NCI-H1417 (cell line): ENCODE measurements around the gene GOLT1A.

Experiments
- DNase-seq, 3 experiments: peaks; one replicate each; lab custom pipeline; 2025; lab: John Stamatoyannopoulos, UW

Gene GOLT1A

DNA sequence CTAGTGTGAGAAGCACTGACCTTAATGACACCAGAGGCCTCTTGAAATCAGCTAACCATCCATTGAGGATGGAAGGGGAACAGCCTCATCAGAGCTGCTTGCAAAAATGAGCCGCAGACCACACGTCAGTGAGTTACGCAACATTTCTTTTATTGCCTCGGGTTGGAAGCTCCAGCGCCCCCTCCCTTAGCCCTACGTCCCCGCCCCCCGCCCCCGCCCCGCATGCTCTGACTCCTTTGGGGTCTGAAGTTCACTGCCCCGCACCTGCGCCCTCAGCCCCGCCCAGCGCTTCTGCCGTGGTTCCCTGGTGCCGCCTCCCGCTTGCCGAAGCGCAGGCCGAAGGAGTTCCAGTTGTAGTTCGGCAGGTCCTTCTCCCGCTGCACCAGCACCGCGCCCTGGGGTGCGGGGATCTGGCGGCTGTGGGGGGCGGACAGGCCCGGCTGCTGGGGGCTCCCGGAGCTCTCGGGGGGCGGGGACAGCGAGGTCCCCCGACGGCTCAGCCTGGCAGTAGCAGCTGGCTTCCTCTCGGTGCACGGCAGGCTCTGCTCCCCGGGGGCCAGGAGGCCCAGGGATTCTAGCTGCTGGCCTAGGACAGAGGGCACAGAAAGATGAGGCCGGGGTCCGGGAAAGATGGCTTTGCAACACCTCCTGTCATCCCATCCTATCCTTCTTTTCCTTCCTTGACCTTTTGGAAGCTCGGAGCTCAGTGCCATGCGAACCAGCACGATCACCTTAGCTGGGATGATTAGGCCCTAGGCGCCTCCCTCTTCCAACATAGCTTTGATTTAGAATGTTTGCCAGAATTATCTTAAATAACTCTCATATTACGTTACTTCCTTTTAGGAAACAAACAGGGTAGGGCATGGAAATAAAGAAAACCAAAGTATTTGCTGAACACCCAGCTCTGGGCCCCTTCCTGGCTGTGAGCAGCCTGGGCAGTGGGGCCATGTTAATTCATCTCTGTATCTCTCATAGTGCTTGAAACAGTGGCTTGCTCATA lies 23.3 kb downstream of the GOLT1A start:
- peak in 1 of 3 experiments; percentile 25 for DNase-seq

DNA sequence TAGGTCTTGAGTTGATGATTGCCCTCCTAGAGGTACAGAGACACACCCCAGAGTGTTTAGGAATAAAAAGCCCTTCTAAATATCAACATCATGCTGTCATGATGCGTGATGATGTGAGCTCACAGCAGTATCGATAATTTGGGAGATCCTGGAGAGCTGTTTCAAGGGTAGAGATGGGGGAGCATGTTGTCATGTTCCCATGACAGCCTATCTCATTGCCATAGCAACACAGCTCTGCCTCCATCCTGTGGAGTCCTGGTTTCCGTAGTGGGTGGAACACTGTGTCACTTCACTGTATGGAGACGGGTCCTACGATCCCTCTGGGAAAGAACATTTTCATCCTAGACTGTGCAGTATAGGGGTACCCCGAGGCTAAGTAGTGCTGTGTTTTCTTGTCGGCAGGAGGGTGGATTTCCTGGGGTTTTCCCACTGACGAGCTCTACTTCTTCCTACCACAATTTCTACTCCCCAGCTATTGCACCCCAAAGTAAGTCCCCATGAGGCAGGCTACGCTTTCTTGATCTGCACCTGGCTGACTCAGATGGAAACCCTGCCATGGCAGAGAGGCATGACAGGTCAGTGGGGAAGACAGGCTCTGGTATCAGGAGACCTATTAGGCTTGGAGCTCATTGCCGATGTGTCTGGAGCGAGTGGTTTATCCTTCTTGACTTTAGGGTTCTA lies 24.7 kb downstream of the GOLT1A start:
- DNase-seq: peak in 1 of 3 experiments; percentile 78

DNA sequence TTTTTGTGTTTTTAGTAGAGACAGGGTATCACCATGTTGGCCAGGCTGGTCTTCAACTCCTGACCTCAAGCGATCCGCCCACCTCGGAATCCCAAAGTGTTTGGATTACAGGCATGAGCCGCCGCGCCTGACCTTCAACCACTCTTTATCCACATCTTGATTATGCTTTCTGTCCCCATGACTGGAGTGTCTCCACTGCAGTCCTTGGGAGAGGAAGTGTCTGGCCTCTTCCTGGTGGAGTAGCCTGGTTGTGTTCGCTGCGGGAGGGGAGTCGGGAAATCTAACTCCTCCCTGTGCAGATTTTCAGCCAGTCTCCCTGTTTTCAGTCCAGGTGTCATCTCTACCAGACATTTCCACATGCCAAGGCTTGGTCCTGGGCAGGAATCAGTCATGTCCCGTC lies 27.2 kb downstream of the GOLT1A start:
- no peak for DNase-seq

DNA sequence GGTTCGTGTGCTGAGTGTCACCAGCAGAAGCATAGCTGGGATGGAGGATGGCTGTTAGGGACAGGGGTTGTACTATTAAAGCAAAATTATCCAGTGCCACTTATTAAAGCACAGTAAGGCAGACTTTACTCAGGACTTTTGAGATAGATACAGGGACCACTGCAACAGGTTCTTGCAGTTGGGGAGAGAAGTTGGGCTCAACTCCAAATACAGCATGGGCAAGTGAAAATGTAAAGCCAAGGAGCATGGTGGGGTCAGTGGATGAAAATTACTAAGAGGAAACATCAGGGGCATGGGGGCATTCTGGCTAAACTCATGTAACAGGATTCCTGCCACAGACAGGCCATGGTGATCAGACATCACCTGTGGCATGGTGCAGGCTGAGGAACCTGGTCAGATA lies 32.7 kb downstream of the GOLT1A start:
- DNase-seq: no peak

DNA sequence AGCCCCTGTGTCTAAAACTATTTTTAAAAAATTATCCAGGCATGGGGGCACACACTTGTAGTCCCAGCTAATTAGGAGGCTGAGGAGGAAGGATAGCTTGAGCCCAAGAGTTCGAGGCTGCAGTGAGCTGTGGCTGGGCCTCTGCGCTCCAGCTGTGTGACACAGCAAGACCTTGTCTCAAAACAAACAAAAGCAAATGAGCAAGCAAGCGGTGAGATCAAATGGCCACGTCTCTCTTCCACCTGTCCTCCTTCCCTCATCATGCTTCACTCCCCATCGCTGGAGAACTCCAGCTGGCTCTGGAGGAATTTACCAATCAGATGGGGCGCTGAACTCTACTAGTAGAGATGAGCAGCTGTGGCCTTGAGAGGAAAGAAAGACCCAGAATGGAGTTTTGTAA lies 33.7 kb downstream of the GOLT1A start:
- peak in 1 of 3 experiments; percentile 16 for DNase-seq

DNA sequence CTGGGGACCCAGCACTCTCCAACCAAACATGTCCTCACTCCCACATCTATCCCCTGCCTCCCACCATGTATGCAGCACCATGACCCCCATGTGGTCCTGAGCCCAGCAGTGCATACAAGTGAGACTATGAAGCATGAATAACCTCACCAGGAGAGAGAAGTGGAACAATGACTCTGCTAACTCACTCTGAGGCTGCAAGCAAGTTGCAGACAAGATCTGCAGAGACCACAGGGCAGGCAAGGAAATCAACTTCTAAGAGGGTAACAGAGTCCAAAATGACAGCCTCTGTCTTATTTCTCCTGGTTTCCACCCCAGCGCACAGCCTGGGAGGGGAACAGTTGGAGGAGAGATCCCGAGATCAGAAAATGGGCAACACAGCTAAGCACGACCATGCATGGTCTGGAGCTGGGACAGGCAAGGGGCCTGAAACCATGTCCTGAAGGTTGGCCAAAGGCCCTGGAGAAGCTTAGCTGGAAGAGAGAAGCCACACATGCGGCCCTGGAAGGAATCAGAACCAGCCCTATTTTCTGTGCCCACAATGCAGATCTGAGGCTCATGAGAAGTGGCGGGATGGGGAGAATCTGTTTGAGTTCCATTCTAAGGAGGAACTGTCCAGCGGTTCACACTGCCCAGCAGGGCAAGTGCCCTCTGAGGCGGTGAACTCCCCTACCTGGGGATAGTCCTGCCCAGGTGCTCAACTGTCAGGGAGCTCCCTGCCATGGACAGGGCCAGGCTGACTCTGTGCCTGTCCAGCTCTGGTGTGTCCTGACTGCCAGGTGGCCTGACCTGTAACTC lies 35.1 kb downstream of the GOLT1A start:
- no peak for DNase-seq

DNA sequence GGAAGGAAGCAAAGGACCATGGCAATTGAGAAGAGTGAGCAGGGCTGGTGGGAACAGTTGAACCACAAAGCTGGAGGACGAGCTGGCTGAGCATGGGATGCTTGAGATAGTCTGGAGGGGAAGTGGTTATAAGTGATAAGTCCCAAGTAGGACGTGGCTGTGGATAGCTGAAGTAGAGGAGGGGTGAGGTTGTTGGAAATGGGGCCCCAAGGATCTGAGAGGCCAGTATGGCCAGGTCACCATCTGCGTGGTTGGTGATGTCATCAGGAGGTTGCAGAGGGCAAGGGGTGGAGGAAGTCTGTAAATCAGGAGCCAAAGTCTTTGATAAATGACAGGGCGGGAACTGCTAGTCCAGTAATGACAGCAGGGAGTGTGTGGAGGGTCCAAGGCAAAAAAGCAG lies 36.7 kb downstream of the GOLT1A start:
- no peak for DNase-seq

DNA sequence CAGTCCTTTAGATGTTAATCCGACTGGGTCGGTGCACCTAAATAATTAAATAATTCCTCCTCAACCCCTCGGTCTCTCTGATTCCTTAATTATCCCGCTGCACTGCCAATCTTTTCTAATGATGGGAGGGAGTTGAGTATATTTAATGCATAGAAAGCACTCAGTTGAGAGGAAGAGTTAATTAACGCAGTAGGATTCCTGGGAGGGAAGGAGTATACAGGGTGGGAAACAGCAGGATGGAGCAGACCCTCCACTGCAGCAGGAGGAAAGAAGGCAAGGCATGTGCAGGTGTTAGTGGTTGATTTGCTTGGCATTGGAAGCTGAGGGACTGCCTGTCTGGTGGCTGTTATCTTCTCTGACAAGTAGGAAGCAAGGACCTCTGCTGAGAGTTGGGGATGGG lies 37.7 kb downstream of the GOLT1A start:
- DNase-seq: peak in 1 of 3 experiments; percentile 65

DNA sequence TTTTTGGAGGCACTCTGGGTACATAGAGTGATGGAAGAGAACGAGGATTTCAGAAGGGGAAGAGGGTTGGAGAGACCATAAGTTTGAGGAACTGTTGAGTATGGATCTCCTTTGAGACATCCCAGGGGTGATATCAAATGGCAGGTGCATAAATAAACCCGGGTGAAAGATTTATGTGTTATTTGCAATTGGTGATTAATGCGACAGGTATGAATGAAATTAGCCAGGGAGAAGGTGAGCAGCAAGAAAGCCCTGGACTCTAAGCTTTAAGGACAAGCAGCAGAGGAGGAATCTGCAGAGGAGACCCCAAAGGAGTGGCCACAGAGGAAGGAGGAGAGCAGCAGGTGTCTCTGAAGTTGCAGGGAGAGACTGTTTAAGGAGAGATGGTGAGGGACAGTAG lies 38.8 kb downstream of the GOLT1A start:
- no peak for DNase-seq

DNA sequence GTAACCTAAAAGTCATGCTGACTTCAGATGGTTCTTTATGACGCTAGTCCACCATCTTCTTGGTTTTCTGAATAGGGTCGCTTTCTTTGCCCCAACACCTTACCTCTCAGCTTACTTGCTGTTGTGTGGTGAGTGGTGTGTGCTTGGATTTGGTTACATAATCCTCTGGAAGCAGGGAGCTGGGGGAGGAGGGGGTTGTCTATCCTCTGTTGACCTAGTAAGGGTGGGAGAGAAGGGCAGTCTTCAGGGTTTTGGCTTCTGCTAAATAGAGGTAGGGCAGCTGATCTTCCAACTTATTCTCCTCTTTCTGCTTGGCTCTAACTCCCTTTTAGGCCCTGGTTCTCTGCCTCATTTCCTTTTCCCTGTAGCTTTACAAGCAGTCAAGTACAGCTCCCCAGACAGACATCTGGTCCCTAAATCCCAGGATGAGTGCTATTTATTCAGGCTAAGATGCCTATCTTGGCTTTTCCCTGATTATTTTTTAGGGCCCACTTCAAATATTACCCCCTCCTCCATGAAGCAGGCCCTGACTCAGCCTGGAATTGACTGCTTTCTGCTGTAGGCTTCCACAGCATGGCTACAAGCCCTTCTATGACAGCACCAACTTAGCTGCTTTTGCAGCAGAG lies 41.3 kb downstream of the GOLT1A start:
- DNase-seq: no peak

DNA sequence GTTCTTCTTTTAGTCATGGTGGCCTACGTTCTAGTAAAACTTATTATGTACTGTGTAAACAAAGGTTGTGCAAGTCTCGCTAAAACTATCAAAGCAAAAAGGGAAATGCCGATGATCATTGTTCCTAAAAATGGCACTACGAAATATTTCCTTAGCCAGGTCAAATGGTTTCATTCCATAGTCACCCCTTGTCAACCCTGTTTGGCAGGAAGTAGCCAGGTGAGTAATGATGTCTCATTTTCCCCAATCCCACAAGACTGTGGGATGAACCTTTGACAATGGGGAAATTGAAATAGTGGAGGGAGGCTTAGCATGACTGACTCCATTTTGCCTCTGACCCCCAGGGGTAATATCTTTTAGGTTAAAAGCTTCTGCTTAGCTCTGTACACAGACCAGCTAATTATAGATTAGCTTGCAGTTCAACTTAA lies 42.0 kb downstream of the GOLT1A start:
- no peak for DNase-seq

DNA sequence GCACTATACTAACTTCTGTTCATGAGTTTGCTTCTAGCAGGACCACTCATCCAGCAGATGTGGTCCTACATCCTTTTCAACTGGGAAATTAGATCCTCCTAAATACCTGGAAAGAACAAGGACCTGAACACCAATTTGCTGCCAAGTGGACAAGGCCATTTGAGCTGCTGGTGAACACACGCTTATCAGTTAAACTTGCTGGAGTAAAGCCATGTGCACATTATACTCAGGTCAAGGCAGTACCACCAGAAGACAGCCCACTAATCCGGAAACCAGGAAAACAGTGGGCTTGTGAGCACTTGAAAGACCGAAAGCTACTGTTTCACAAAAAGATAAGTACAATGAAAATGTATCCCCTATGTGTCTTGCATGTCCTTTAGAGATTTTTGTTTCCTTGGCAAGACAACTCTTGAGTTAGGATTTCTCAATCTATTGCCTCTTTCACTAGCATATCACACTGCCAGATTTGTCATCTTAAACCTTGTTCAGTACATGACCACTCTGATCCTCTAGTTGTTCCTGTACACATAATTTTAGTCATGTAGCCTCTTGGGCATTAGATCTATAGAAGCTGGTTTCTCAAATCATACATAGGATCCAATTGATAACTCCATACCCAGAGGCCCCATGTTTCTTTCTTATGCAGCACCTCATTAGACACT lies 43.2 kb downstream of the GOLT1A start:
- DNase-seq: no peak

DNA sequence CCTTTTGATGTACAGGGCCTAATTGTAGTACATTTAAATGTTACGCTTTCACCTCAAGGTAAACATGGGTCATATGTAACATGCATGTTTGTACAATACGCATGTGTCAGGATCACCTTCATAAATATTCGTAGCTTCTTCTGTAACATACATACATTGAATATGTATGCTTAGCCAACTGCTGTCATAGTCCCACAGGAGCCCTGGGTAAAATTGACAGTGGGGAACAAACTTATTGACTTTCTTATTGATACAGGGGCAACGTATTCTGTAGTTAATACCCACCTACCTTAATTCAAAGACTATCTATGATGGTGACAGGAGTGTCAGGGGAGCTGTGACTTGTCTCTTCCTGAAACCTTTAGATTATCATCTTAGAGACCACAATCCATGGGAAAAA lies 43.9 kb downstream of the GOLT1A start:
- DNase-seq: peak in 1 of 3 experiments; percentile 20

DNA sequence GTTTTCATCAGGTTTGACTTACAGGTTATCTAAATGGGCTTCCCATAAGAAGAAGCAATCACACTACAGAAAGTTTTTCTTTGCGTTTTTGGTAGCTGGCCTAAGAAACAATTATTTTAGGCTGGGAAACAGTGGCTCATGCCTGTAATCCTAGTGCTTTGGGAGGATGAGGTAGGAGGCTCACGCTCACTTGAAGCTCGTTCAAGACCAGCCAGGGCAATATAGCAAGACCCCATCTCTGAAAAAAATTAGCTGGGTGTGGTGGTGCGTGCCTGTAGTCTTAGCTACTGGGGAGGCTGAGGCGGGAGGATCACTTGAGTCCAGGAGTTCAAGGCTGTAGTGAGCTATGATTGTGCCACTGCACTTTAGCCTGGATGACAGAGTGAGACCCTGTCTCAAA lies 46.1 kb downstream of the GOLT1A start:
- DNase-seq: no peak

DNA sequence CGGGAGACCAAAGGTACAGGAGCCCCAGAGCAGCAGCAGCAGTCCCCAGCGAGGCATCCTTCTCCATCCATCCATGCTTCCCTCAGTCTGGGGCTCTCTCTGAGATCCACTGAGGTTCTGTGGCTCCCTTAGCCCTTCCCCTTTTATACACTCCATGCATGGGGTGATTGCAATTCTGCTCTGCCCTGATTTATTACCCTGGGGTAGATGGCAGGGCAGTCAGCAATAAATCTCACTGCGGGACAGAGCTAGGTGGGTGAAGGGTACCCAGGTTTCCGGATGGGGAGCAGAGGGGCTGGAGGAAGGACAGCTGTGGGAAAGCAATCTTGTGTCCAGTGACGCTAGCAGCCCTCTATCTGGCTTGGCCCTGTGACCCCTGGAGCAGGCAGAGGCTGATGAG lies 47.6 kb downstream of the GOLT1A start, which contains the start of gene REN:
TSS of gene REN (minus strand) at position 119 of the 400 bp plus-strand sequence. CDS start at position 75, 44 bp downstream.
- DNase-seq: no peak

DNA sequence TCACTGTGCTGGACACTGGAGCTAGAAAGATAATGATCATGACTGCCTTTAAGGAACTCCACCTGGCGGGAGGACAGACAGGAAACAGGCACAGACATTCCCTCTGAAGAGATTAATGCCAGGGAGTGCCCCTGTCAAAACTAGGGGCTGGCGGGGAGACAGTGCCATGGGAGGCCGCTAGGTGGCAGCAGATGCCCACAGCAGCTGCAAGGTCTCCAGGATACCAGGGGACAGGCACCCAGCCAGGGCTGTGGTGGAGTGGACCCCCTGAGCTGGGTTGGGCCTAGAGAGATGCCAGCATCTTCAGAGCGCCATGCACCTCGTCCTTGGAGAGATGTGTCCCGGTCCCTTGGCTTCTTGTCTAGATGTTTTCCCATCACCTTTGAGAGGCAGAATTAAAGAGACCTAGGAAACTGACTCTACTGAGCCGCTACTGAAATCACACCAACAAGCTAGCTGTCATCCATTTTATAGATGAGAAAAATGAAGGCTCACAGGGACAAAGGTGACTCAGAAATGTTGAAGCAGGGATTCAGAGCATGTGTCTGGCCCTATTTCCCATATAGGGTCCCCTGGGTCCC lies 51.2 kb downstream of the GOLT1A start:
- peak; percentile 79 to 93 (median 93) for DNase-seq

DNA sequence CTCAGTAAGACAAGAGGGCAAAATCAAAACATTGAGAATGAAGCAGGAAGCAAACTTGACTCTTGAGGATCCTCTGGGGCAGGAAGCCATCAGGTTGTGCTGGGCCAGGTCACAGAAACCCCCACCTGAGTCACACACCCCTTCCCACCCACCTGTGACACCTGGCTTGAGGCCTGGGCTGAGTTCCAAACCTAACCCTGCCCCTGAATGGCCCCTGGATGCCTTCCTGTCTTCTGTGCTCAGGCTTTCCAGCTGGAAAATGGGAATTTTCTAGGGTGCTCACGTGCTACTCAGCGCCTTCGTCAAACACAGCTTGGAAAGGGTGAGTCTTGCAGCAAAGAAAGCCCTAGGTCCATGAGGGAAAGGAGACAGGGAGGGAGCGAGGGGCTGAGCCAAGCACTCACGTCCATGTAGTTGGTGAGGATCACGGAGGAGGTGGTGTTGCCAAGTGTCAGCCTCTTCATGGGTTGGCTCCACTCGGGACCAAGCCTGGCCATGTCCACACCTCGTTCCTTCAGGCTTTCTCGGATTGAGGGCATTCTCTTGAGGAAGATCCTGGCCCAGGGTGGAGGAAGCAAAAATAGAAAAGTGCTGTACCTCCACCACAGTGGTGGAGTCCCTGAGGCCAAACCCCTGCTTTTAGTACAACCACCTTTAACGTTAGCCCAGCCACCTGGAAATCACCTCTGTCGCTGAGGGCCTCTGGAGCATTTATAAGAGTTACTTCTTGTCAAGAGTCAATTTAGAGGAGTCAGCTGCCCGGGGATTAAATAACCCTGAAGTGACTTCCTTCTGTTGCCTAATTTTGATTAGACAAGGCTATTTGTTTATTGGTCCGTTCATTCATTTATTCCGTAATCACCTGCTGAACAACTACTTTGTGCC lies 51.9 kb downstream of the GOLT1A start:
- peak in 1 of 3 experiments; percentile 75 for DNase-seq

DNA sequence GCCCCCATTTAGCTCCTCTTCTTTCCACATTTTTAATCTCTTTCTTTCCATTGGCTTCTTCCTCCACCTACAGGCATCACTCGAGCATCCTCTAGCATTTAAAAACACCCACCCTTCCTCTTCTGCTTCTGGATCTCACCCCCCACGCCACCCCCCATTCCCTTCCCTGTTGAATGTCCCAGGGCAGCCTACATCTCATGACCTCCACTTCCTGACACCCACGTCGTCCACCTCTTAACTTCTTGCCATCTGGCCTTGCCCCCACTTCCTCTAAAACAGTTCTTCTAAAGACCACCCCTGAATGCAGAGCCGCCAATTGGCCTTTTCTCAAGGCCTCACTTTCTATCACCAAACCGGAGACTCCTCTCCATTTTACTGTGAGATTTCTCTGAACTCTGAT lies 55.8 kb downstream of the GOLT1A start:
- no peak for DNase-seq

DNA sequence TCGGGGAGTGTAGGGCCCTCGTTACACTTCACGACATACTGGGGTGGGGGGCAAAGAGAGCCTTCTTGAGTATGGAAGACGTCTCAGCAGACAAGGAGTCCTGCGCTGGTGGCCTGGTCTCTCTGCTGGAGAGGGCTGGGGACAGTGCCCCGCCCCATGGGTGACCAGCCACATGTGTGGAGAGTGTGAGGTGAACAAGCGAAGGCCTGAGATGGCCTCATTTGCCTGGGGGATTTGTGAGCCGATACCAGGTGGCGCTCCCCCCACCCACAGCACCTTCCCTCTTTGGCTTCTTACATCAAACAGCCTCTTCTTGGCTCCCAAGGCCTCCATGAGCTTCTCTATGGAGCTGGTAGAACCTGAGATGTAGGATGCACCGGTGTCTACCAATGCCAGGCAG lies 57.9 kb downstream of the GOLT1A start:
- no peak for DNase-seq
